Measurements from ENCODE around the gene RBPJL. TPM values are rescaled to one million over a fixed set of nuclear protein-coding genes. Genes with fewer than 3 reads are reported as not detected.

RBPJL gene
- total RNA-seq, 1 donor from 2014 or later: not detected

GRCh38 chr20:45359406-45360148 is 52.9 kb downstream of the RBPJL start:
- Mint-ChIP-seq H3K4me1 (peaks cover 20% of the 10 kb centered on the region), H3K27ac (no peak overlapping the region), H3K9me3 (no peaks in the 10 kb centered on the region), H3K27me3 (no peaks in the 10 kb centered on the region), H3K4me3 (no peak overlapping the region), H3K36me3 (ENCODE audit: low read depth) (peaks cover 15% of the 10 kb centered on the region)
- DNase-seq (no peak), ATAC-seq (ENCODE audit: low read depth) (no peak)
- CTCF ChIA-PET: interaction anchor here (1.3 to 22.9 kb wide), 3 partner anchors 75 to 411 kb away, joined by 3 to 534 read pairs (median 12); no protein-coding TSS in a partner anchor
- intact Hi-C loops (cut with micrococcal nuclease): loop anchor here (5.0 to 10.0 kb wide), 2 partner anchors 613 to 995 kb away; partner anchors contain the start of gene ZNF335
- no peak for TF ChIP-seq CTCF (IDR thresholded peaks at IDR 0.05)
- POLR2A ChIA-PET: interaction anchor here (5.6 kb wide), 1 partner anchor 13 kb away, joined by 46 read pairs; no protein-coding TSS in a partner anchor

- ChIA-PET CTCF (interaction anchor here (0.6 to 22.9 kb wide), 7 partner anchors 8 to 409 kb away, joined by 3 to 534 read pairs (median 16); no protein-coding TSS in a partner anchor), POLR2A (interaction anchor here (1.5 to 6.1 kb wide), 4 partner anchors 10 to 71 kb away, joined by 4 to 46 read pairs (median 30); partner anchors contain the start of gene PIGT)
- no peak overlapping the region for H3K27ac Mint-ChIP-seq
- DNase-seq (no peak), ATAC-seq (ENCODE audit: low read depth) (no peak)
- TF ChIP-seq CTCF (IDR thresholded peaks at IDR 0.05): no peak
- intact Hi-C loops (cut with micrococcal nuclease): loop anchor here (1.0 to 10.0 kb wide), 3 partner anchors 126 to 993 kb away; partner anchors contain the start of gene ZNF335
- H3K4me3 Mint-ChIP-seq: no peak overlapping the region
- no peaks in the 10 kb centered on the region for H3K27me3 Mint-ChIP-seq
- H3K36me3 Mint-ChIP-seq (ENCODE audit: low read depth): peaks cover 33% of the 10 kb centered on the region
- H3K4me1 Mint-ChIP-seq: peaks cover 41% of the 10 kb centered on the region
- no peaks in the 10 kb centered on the region for H3K9me3 Mint-ChIP-seq
Observed at GRCh38 chr20:45361793-45362192, 55.2 kb downstream of the RBPJL start.

DNA sequence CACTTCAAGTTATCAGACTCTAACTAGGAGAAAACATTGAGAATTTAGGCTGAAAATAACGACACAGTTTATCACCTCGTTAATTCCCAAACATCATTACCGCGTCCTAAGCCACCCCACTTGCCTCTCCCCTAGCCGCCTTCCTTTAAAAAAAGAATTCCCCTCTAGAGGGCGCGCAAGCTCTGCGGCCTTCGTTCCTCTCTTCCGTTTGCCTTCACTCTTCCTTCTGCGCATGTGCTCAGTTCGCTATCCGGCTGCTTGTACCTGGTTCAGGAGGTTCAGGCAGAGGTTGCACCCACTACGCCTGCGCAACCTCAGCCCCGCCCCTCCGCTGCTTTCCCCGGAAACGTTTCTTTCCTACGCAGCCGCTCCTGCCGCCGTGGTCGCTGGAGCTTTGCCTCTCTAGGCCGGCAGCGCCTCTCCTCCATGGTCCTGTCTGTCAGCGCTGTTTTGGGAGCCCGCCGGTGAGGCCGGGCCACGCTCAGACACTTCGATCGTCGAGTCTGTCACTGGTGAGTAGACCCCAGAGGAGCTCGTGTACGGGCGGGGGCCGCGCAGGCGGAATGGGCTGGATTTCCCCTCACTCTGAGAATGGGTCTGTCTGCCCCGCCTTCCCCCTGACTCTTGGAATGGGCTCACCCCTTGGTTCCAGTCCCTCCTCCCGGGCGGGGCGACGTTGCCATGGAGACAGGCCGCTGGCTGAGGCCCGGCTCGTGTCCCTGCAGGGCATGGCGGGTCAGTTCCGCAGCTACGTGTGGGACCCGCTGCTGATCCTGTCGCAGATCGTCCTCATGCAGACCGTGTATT is 56.4 kb downstream of the RBPJL start, which contains the start of gene SYS1:
TSS of gene SYS1 (plus strand) at position 353 of the 807 bp plus-strand sequence. CDS start at position 729, 376 bp downstream.
- peak within 1 kb of the TSS; percentile 100 for H3K4me3 Mint-ChIP-seq
- peaks cover 53% of the 10 kb centered on the region for H3K4me1 Mint-ChIP-seq
- intact Hi-C loops (cut with micrococcal nuclease): loop anchor here (1.0 to 10.0 kb wide), 12 partner anchors 11 to 1043 kb away; partner anchors contain the start of genes ELMO2, PIGT, YWHAB and ZNF335
- no peaks in the 10 kb centered on the region for H3K27me3 Mint-ChIP-seq
- no peaks in the 10 kb centered on the region for H3K9me3 Mint-ChIP-seq
- peak; percentile 69 for TF ChIP-seq CTCF (IDR thresholded peaks at IDR 0.05)
- CTCF ChIA-PET: interaction anchor here (0.6 to 22.9 kb wide), 23 partner anchors 9 to 408 kb away, joined by 3 to 534 read pairs (median 5); partner anchors contain the start of gene PIGT
- ATAC-seq (ENCODE audit: low read depth) (peak; percentile 84), DNase-seq (peak; percentile 94)
- H3K27ac Mint-ChIP-seq: peak within 1 kb of the TSS; percentile 99
- H3K36me3 Mint-ChIP-seq (ENCODE audit: low read depth): peaks cover 45% of the 10 kb centered on the region
- POLR2A ChIA-PET: interaction anchor here (0.7 to 6.1 kb wide), 20 partner anchors 9 to 1905 kb away, joined by 3 to 74 read pairs (median 4); partner anchors contain the start of genes PCIF1, PIGT and SRSF6

DNA sequence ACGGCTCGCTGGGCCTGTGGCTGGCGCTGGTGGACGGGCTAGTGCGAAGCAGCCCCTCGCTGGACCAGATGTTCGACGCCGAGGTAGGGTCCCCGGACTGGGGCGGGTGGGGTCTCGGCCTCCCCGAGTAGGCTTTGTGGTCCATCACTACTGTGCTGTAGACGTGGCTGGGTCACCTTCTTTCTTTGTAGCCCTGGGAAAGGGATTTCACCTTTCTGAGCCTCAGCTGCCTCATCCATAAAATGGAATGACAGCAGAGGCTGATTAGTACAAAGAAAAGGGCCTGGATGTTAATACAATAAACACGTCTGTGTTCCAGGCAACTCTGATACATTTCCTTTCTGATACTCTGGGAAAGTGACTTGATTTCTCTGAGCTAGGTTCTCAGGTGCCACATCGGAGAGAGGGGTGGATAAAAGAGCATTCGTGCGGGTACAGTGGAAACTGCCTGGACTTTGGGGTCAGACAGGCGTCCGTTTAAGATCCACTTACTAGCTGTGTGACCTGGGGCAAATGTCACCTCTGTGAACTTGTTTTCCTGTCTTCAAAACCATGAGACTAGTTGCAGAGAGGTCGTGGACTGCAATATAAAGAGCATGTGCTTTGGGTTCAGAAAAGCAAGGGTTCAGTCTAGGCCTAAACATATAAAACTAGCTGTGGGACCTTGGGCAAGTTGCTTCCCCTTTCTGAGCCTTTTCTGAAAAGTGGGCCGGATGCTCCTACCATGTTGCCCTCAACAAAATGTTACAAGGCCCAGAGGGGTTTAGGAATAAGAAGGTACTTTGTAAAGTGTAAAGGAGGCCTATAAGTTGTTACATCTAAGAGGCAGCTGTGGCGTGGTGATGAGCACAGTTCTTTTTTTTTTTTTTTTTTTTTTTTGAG is 57.2 kb downstream of the RBPJL start:
- TF ChIP-seq CTCF (IDR thresholded peaks at IDR 0.05): no peak
- peaks cover 62% of the 10 kb centered on the region for H3K4me1 Mint-ChIP-seq
- peak overlapping the region; percentile 100 for H3K4me3 Mint-ChIP-seq
- intact Hi-C loops (cut with micrococcal nuclease): loop anchor here (1.0 to 10.0 kb wide), 11 partner anchors 10 to 1042 kb away; partner anchors contain the start of genes ELMO2, PIGT, YWHAB and ZNF335
- POLR2A ChIA-PET: interaction anchor here (0.7 to 6.1 kb wide), 17 partner anchors 8 to 995 kb away, joined by 3 to 74 read pairs (median 4); partner anchors contain the start of genes PCIF1 and PIGT
- no peaks in the 10 kb centered on the region for H3K9me3 Mint-ChIP-seq
- peaks cover 48% of the 10 kb centered on the region for H3K36me3 Mint-ChIP-seq (ENCODE audit: low read depth)
- no peak for DNase-seq
- no peaks in the 10 kb centered on the region for H3K27me3 Mint-ChIP-seq
- no peak for ATAC-seq (ENCODE audit: low read depth)
- H3K27ac Mint-ChIP-seq: peak overlapping the region; percentile 99
- CTCF ChIA-PET: interaction anchor here (0.6 to 22.9 kb wide), 17 partner anchors 8 to 407 kb away, joined by 3 to 534 read pairs (median 8); partner anchors contain the start of gene PIGT

Measured in activated B cell treated with CpG ODN at 0.5 μM for 24 hours (primary cell).